ENCODE results near the gene THADA.

Gene THADA

DNA sequence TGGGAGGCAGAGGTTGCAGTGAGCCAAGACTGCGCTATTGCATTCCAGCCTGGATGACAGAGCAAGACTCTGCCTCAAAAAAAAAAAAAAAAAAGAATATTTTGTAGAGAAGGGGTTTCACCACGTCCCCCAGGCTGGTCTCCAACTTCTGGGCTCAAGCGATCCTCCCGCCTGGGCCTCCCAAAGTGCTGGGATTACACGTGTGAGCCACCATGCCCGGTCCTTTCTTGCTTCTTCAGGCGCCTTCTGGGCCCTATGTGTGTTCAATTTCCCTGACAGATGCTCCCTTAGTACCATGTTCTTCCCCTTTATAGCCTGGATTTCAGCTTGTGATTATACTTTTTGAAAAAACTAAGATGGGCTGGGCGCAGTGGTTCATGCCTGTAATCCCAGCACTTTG is 379.2 kb downstream of the THADA start:
- Histone ChIP-seq H3K9me3 (no peaks in the 10 kb centered on the region), H3K4me1 (peaks cover 96% of the 10 kb centered on the region), H3K4me2 (peak overlapping the region; percentile 89), H3K9ac (peak overlapping the region; percentile 1; the same call in 1 of the 2 replicates), H3K27ac (peak overlapping the region; percentile 97), H3K4me3 (no peak overlapping the region), H3K36me3 (0 out of 2 replicates have a peak, but pooled peaks cover 1% of the 10 kb centered on the region), H4K20me1 (peaks cover 3% of the 10 kb centered on the region), H3K27me3 (no peaks in the 10 kb centered on the region)
- no peak for TF ChIP-seq Cebpa-rat (IDR thresholded peaks at IDR 0.05)

DNA sequence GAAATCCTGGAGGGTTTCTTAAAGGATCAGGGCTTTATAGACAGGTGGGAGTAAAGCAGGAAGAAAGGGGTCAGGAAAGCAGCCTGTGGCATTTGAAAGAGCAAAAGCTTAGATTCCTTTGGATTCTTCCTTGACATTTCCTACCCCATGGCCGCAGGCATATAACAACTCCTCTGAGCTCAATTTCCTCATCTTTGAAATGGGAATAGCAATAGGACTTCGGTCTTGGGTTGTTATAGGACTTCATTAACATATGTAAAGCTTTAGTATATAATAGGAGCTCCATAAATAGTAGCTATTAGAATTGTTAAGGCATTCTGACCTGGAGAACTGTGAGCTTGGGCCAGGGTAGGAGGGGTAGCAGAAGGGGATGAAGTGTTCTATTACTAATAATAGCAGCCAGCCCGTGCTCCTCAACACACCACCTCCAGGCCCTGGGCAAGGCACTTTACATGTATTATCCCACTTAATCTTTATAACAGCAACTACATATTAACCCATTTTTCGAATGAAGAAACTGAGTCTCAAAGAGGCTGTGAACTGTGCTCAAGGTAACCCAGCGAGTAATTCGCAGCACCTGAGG is 380.1 kb downstream of the THADA start:
- Histone ChIP-seq H3K27me3 (no peaks in the 10 kb centered on the region), H3K4me3 (no peak overlapping the region), H3K9ac (0 out of 2 replicates have a peak overlapping the region, but pooled peaks have one; percentile 1), H3K9me3 (no peaks in the 10 kb centered on the region), H4K20me1 (no peaks in the 10 kb centered on the region), H3K27ac (peak overlapping the region; percentile 97; the same call in 1 of the 2 replicates), H3K4me2 (peak overlapping the region; percentile 89), H3K4me1 (peaks cover 96% of the 10 kb centered on the region), H3K36me3 (no peaks in the 10 kb centered on the region)
- no peak for TF ChIP-seq Cebpa-rat (IDR thresholded peaks at IDR 0.05)

DNA sequence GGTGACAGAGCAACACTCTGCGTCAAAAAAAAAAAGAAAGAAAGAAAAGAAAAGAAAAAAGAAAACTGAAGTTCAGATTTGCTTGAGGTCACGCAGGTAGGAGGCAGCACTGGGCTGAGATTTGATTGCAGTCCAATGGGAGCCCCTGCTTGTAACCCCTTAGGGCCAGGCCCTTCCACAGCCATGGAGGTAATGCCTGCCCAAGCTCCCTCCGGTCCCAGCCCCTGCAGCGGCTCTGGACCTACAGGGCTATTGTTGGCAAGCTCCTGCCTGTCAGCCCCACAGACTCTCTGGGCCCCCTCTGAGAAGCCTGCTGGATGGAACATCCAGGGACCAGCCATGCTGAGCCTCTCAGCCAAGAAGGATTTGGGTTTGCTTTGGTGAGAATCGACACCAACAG is 381.6 kb downstream of the THADA start:
- peak overlapping the region; percentile 44 for H3K27ac ChIP-seq
- H3K4me1 ChIP-seq = peaks cover 99% of the 10 kb centered on the region
- no peak overlapping the region for H3K4me3 ChIP-seq
- no peaks in the 10 kb centered on the region for H3K27me3 ChIP-seq
- no peaks in the 10 kb centered on the region for H3K36me3 ChIP-seq
- peak overlapping the region; percentile 89 for H3K4me2 ChIP-seq
- H3K9ac ChIP-seq = no peak overlapping the region
- TF ChIP-seq Cebpa-rat (IDR thresholded peaks at IDR 0.05) = no peak
- no peaks in the 10 kb centered on the region for H3K9me3 ChIP-seq
- no peaks in the 10 kb centered on the region for H4K20me1 ChIP-seq

DNA sequence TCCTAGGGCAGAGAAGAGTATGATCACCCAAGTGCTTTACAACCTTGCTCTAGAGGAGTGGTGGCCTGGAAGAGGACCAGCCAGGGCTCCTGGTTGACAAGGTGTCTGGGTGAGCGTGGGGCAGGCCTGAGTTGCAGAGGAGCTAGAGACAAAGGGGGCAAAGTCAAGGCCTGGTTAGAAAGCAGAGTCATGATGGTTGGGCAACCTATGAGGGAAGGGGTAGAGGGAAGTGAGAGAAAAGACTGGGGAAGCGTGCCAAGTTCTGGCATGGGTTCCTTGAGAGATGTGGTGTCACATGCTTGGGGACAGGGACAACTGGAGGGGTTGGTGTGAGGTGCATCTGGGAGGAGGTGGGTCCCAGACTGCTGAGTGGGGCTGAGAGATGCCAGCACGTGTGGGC is 382.9 kb downstream of the THADA start:
- peak overlapping the region; percentile 39; the same call in 1 of the 2 replicates for H3K9ac ChIP-seq
- H3K36me3 ChIP-seq = no peaks in the 10 kb centered on the region
- H3K4me1 ChIP-seq = peaks cover 100% of the 10 kb centered on the region
- H3K27ac ChIP-seq = peak overlapping the region; percentile 76
- no peaks in the 10 kb centered on the region for H3K27me3 ChIP-seq
- H3K4me3 ChIP-seq = no peak overlapping the region
- H3K4me2 ChIP-seq = peak overlapping the region; percentile 89
- TF ChIP-seq Cebpa-rat (IDR thresholded peaks at IDR 0.05) = 0 out of 2 replicates have a peak, but pooled peaks have one; percentile 47
- no peaks in the 10 kb centered on the region for H3K9me3 ChIP-seq
- H4K20me1 ChIP-seq = no peaks in the 10 kb centered on the region

DNA sequence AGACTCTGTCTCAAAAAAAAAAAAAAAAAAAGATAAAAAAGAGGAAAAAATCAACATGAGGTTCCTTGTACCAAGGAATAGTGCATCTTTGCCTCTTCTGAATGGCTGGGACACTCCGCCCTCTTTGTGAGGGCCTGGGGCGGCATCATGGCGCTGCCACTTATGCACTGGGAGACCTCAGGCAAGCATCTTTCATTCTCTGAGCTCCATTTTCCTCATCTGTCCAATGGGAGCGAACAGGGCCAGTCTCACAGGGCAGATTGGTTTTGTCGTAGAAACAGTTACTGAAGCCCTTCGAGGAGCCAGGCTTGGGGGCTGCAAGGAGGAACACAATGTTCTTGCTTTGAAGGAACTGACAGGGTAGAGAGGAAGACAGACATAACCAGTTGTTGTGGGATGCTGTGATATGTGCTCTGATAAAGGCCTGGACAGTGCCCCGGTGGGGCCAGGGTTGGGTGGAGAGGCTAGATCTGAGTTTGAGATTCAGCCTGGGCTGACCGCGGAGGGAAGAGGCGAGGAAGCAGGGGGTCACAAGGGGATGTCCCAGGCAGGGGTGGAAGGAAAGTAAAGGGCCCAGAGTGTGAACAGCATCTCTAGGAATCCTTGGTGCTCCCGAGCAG is 383.5 kb downstream of the THADA start:
- Histone ChIP-seq H3K36me3 (no peaks in the 10 kb centered on the region), H3K4me2 (peak overlapping the region; percentile 89), H3K4me1 (peaks cover 100% of the 10 kb centered on the region), H3K27ac (peak overlapping the region; percentile 76), H3K9ac (peak overlapping the region; percentile 39; the same call in 1 of the 2 replicates), H4K20me1 (no peaks in the 10 kb centered on the region), H3K27me3 (no peaks in the 10 kb centered on the region), H3K9me3 (no peaks in the 10 kb centered on the region), H3K4me3 (no peak overlapping the region)
- TF ChIP-seq Cebpa-rat (IDR thresholded peaks at IDR 0.05) = no peak

DNA sequence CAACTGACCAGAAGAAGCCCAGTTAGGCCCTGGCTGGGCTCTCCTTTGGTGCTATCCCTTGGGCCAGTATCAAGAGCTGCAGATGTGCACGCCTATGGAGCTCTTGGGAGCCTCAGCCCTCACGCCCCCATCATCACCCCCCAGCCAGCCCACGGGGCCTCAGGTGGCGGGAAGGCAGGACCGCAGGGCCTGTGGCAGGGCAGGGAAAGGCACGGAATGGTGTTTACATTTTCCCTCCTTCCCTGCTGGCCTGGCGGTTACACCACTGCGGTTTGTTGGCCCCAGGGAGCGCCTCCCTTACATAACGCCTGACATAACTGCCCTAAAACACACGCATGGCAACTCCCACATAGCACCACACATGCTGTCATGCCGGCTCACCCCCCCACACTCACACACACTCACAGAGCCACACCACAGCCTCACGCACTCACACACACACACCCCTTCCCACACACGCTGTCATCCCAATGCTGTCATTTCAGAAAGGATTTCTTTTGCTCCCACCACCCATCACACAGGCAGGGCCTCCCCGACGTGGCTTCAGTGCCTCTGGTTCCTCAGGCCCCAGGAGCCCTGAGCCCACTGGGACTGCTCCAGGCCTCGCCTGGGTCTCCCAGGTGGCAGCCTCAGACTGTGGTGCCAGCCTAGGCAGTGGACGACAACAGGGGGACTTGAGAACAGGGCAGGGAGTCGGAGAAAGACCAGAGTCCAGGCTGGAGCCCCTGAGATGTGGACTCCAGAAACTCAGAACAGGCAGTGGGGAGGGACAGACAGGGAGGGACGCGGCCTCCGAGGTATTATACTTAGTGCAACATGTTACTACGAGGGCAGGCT is 385.2 kb downstream of the THADA start:
- no peaks in the 10 kb centered on the region for H4K20me1 ChIP-seq
- no peaks in the 10 kb centered on the region for H3K36me3 ChIP-seq
- TF ChIP-seq Cebpa-rat (IDR thresholded peaks at IDR 0.05) = peak; percentile 53; the same call in 1 of the 2 replicates
- peaks cover 100% of the 10 kb centered on the region for H3K4me1 ChIP-seq
- peak overlapping the region; percentile 23; the same call in 1 of the 2 replicates for H3K4me3 ChIP-seq
- H3K9ac ChIP-seq = peak overlapping the region; percentile 63
- peak overlapping the region; percentile 80 for H3K27ac ChIP-seq
- no peaks in the 10 kb centered on the region for H3K27me3 ChIP-seq
- peak overlapping the region; percentile 89 for H3K4me2 ChIP-seq
- H3K9me3 ChIP-seq = no peaks in the 10 kb centered on the region

DNA sequence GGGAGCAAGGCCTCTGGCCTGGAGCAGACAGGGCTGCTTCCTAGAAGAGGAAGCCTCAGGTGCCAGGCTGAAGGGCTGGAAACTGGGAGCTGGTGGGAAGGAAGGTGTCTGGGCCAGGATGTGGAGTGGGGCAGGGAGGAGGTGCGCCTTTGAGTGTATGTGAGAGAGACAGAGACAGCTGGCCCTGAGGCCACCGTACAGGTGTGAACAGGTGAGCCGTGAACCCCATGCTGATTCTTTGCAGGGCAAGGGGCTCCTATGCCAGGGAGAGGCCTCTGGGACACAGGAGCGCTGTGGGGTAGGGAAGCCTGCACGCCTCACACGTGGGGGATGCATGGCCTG is 385.7 kb downstream of the THADA start:
- Histone ChIP-seq H3K27ac (peak overlapping the region; percentile 80), H3K9ac (peak overlapping the region; percentile 54), H3K4me1 (peaks cover 100% of the 10 kb centered on the region), H3K36me3 (no peaks in the 10 kb centered on the region), H4K20me1 (no peaks in the 10 kb centered on the region), H3K4me3 (peak overlapping the region; percentile 23; the same call in 1 of the 2 replicates), H3K4me2 (peak overlapping the region; percentile 89), H3K9me3 (no peaks in the 10 kb centered on the region), H3K27me3 (no peaks in the 10 kb centered on the region)
- TF ChIP-seq Cebpa-rat (IDR thresholded peaks at IDR 0.05) = no peak

DNA sequence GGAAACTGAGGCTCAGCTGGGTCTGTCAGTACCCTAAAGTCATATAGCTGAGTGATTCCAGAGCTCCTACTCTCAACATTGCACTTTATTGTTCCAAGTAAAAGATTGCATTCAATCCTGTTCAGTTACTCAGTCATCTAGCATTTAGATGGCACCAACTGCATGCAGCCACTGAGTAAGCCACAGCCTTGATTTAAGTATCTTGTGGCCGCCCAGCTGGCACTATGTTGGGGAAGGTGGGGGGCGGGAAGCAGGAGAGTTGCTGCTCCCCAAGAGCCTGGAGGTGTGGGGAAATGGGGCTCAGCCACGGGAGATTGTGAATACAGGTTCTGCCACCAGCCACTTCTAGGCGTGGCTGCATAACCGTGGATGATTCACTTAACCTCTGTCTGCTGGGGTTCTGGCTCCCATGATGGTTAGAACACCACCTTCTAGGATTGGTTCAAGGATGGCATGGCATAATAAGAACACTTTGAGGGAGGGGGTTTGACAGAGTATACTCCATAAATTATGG is 386.6 kb downstream of the THADA start:
- Histone ChIP-seq H3K4me2 (peak overlapping the region; percentile 89), H3K4me1 (peaks cover 100% of the 10 kb centered on the region)
- TF ChIP-seq Cebpa-rat (IDR thresholded peaks at IDR 0.05) = no peak

DNA sequence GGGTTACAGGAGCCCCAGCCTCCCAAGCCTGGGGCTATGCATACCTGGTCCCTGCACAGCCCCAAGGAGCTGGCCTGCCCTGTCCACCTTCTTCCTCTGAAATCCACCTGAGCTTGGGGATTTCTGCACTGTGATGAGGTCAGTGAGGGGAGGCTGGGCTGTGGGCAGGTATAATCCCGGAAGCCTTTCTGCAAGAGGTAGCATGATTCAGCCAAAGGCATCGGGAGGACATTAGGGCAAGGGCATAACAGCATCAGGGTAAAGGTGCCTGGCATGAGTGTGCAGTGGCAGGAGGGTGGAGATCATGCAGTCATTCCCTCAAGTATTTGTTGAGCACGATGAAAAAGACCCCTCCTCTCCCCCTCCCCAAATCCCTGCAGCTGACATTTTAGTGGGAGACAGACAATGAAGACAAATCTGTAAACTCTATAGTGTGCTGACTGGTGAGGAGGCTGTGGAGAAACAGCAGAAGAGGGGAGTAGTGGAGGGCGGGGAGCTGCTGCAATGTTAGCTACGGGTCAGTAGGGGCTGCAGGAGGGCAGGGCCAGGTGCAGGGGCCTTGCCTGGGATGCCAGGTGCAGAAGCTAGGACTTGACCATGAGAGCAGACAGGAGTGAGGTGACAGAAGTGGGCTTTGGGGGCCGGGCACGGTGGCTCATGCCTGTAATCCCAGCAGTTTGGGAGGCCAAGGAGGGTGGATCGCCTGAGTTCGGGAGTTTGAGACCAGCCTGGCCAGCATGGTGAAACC is 388.1 kb downstream of the THADA start:
- Histone ChIP-seq H3K36me3 (no peaks in the 10 kb centered on the region), H3K4me1 (peaks cover 100% of the 10 kb centered on the region), H3K27me3 (no peaks in the 10 kb centered on the region), H3K4me3 (no peak overlapping the region), H4K20me1 (no peaks in the 10 kb centered on the region), H3K27ac (peak overlapping the region; percentile 80), H3K4me2 (peak overlapping the region; percentile 89), H3K9ac (no peak overlapping the region), H3K9me3 (no peaks in the 10 kb centered on the region)
- no peak for TF ChIP-seq Cebpa-rat (IDR thresholded peaks at IDR 0.05)

More for the DNA sequence above, 386.6 kb downstream of the THADA start:
- H3K4me3 ChIP-seq = no peak overlapping the region
- no peaks in the 10 kb centered on the region for H3K36me3 ChIP-seq
- H4K20me1 ChIP-seq = no peaks in the 10 kb centered on the region
- H3K27me3 ChIP-seq = no peaks in the 10 kb centered on the region
- 0 out of 2 replicates have a peak overlapping the region, but pooled peaks have one; percentile 80 for H3K27ac ChIP-seq
- H3K9ac ChIP-seq = no peak overlapping the region
- H3K9me3 ChIP-seq = no peaks in the 10 kb centered on the region

All from BLaER1 (cell line).